ENCODE data around the gene POMGNT1. TPM values are rescaled to one million over a fixed set of nuclear protein-coding genes. Genes with fewer than 3 reads are reported as not detected.

The POMGNT1 gene
- total and polyA plus RNA-seq, 2 experiments from 2014 or later = 52.3 to 60.4 TPM

- peak; percentile 2 for DNase-seq (ENCODE audit: low spot score)
- WGBS (ENCODE audit: low lambda C conversion rate, missing lambda C conversion rate) = 98% methylated on average over 7 of the region's 7 CpGs
- no peak overlapping the region for H3K27ac ChIP-seq
- H2AFZ ChIP-seq = no peak overlapping the region
- TF ChIP-seq EZH2phosphoT487 (IDR thresholded peaks at IDR 0.05; ENCODE audit: low read depth, severe bottlenecking, unreplicated experiment) = no peak
- no peak for TF ChIP-seq EZH2 (IDR thresholded peaks at IDR 0.05; ENCODE audit: borderline replicate concordance)
- no peak for TF ChIP-seq CTCF (IDR thresholded peaks at IDR 0.05; ENCODE audit: poor library complexity)
- H3K79me2 ChIP-seq = peaks cover 11% of the 10 kb centered on the region
- no peak overlapping the region for H3K4me3 ChIP-seq
- H4K20me1 ChIP-seq (ENCODE audit: insufficient read depth, poor library complexity, severe bottlenecking) = no peaks in the 10 kb centered on the region
- no peaks in the 10 kb centered on the region for H3K27me3 ChIP-seq
- H3K4me2 ChIP-seq = no peak overlapping the region
- peaks cover 8% of the 10 kb centered on the region for H3K4me1 ChIP-seq (ENCODE audit: insufficient read depth)
- H3K9me2 ChIP-seq (replicated peaks; ENCODE audit: insufficient read depth) = no peaks in the 10 kb centered on the region
- no peaks in the 10 kb centered on the region for H3K36me3 ChIP-seq (replicated peaks; ENCODE audit: insufficient read depth, low read depth)
- no peaks in the 10 kb centered on the region for H3K9me3 ChIP-seq (ENCODE audit: low read depth)
These were observed 4.9 kb downstream of the POMGNT1 start for GRCh38 chr1:46193285-46193684.

- WGBS (ENCODE audit: low lambda C conversion rate, missing lambda C conversion rate) = 97% methylated on average over 10 of the region's 10 CpGs
- H3K36me3 ChIP-seq (replicated peaks; ENCODE audit: insufficient read depth, low read depth) = no peaks in the 10 kb centered on the region
- peaks cover 1% of the 10 kb centered on the region for H3K4me1 ChIP-seq (ENCODE audit: insufficient read depth)
- H4K20me1 ChIP-seq (ENCODE audit: insufficient read depth, poor library complexity, severe bottlenecking) = no peaks in the 10 kb centered on the region
- no peak overlapping the region for H3K27ac ChIP-seq
- no peak overlapping the region for H2AFZ ChIP-seq
- peaks cover 3% of the 10 kb centered on the region for H3K79me2 ChIP-seq
- H3K9me2 ChIP-seq (replicated peaks; ENCODE audit: insufficient read depth) = no peaks in the 10 kb centered on the region
- TF ChIP-seq EZH2phosphoT487 (IDR thresholded peaks at IDR 0.05; ENCODE audit: low read depth, severe bottlenecking, unreplicated experiment) = no peak
- TF ChIP-seq EZH2 (IDR thresholded peaks at IDR 0.05; ENCODE audit: borderline replicate concordance) = no peak
- no peak for TF ChIP-seq CTCF (IDR thresholded peaks at IDR 0.05; ENCODE audit: poor library complexity)
- no peaks in the 10 kb centered on the region for H3K27me3 ChIP-seq
- H3K4me3 ChIP-seq = no peak overlapping the region
- H3K9me3 ChIP-seq (ENCODE audit: low read depth) = no peaks in the 10 kb centered on the region
- H3K4me2 ChIP-seq = no peak overlapping the region
- DNase-seq (ENCODE audit: low spot score) = peak; percentile 2
These were observed 6.1 kb downstream of the POMGNT1 start for GRCh38 chr1:46192171-46192570.

- H3K9me3 ChIP-seq (ENCODE audit: low read depth) = no peaks in the 10 kb centered on the region
These were observed 7.1 kb downstream of the POMGNT1 start for GRCh38 chr1:46191033-46191701.

More at GRCh38 chr1:46191033-46191701, 7.1 kb downstream of the POMGNT1 start:
- no peaks in the 10 kb centered on the region for H3K4me1 ChIP-seq (ENCODE audit: insufficient read depth)
- H3K27me3 ChIP-seq = no peaks in the 10 kb centered on the region
- no peak overlapping the region for H2AFZ ChIP-seq
- no peaks in the 10 kb centered on the region for H3K9me2 ChIP-seq (replicated peaks; ENCODE audit: insufficient read depth)
- no peak for DNase-seq (ENCODE audit: low spot score)
- no peak overlapping the region for H3K4me2 ChIP-seq
- no peak overlapping the region for H3K27ac ChIP-seq
- H3K4me3 ChIP-seq = no peak overlapping the region
- no peaks in the 10 kb centered on the region for H3K36me3 ChIP-seq (replicated peaks; ENCODE audit: insufficient read depth, low read depth)
- WGBS (ENCODE audit: low lambda C conversion rate, missing lambda C conversion rate) = 97% methylated on average over 9 of the region's 9 CpGs
- no peak for TF ChIP-seq EZH2phosphoT487 (IDR thresholded peaks at IDR 0.05; ENCODE audit: low read depth, severe bottlenecking, unreplicated experiment)
- TF ChIP-seq EZH2 (IDR thresholded peaks at IDR 0.05; ENCODE audit: borderline replicate concordance) = no peak
- TF ChIP-seq CTCF (IDR thresholded peaks at IDR 0.05; ENCODE audit: poor library complexity) = no peak
- no peaks in the 10 kb centered on the region for H3K79me2 ChIP-seq
- H4K20me1 ChIP-seq (ENCODE audit: insufficient read depth, poor library complexity, severe bottlenecking) = no peaks in the 10 kb centered on the region
